Measurements from ENCODE around the gene HTR5A.

The HTR5A gene

DNA sequence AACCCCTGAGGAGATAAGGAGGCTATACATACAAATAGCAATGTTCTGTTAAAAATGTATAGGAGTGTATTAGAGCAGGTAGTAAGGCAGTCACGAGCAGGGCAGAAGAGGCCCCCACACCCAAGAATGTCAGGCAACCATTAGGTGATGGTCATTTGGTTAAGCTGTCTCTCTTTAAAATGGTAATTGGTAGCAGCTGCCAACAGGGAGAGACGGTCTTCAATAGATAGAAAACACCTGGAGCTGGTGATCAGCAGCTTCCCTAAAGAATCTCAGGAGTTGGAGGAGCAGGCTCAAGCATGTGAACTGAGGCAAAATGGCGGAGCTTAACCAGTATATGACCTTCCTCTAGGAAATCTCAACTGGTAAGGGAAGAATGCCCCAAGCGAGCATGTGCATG is 26.4 kb upstream of the HTR5A start:
- TF ChIP-seq, protein P1, sequence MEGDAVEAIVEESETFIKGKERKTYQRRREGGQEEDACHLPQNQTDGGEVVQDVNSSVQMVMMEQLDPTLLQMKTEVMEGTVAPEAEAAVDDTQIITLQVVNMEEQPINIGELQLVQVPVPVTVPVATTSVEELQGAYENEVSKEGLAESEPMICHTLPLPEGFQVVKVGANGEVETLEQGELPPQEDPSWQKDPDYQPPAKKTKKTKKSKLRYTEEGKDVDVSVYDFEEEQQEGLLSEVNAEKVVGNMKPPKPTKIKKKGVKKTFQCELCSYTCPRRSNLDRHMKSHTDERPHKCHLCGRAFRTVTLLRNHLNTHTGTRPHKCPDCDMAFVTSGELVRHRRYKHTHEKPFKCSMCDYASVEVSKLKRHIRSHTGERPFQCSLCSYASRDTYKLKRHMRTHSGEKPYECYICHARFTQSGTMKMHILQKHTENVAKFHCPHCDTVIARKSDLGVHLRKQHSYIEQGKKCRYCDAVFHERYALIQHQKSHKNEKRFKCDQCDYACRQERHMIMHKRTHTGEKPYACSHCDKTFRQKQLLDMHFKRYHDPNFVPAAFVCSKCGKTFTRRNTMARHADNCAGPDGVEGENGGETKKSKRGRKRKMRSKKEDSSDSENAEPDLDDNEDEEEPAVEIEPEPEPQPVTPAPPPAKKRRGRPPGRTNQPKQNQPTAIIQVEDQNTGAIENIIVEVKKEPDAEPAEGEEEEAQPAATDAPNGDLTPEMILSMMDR (IDR thresholded peaks at IDR 0.05; ENCODE audit: borderline replicate concordance, insufficient read depth, low read depth, low read length), result no peak
- H3K4me3 ChIP-seq (ENCODE audit: low read depth, low read length), result no peak overlapping the region

DNA sequence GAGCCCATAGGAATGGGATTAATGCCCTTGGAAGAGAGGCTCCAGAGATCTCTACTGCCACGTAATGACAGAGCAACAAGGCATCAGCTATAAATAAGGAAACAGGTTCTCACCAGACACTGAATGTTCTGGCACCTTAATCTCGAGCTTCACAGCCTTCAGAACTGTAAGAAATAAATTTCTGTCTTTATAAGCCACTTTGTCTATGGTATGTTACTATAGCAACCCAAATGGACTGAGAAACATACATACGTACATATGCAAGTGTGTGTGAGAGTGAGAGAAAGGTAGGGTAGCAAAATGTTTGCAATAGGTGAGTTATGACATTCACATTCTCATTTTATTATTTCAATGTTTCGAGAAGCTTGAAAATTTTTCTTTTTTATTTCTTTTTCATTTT is 22.1 kb upstream of the HTR5A start:
- H3K4me3 ChIP-seq (ENCODE audit: low read depth, low read length), result no peak overlapping the region
- TF ChIP-seq, protein P1 (IDR thresholded peaks at IDR 0.05; ENCODE audit: borderline replicate concordance, insufficient read depth, low read depth, low read length), result no peak

DNA sequence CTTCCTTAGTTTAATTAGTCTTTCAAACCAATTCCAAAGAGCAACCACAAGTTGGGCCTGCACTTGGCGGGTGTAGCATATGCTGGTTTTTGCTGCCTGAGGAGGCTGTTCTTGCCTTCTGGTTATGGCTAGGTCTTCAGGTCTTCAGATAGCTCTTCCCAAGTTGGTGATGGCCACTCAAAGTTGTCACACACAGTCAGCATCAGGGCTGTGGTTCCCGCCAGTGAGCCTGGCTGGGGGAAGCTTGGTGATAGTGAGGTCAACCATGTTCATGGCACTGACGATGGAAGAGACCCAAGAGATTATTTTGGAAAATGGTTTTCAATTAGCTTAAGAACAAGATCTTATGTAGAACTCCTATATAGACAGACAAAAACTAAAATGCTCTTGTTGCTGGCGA is 18.8 kb upstream of the HTR5A start:
- TF ChIP-seq, protein P1 (IDR thresholded peaks at IDR 0.05; ENCODE audit: borderline replicate concordance, insufficient read depth, low read depth, low read length), result no peak
- no peak overlapping the region for H3K4me3 ChIP-seq (ENCODE audit: low read depth, low read length)

- TF ChIP-seq, protein P1 (IDR thresholded peaks at IDR 0.05; ENCODE audit: borderline replicate concordance, insufficient read depth, low read depth, low read length), result no peak
- H3K4me3 ChIP-seq (ENCODE audit: low read depth, low read length), result no peak overlapping the region
Observed at GRCh38 chr7:155053002-155053401, 17.1 kb upstream of the HTR5A start.

- TF ChIP-seq, protein P1 (IDR thresholded peaks at IDR 0.05; ENCODE audit: borderline replicate concordance, insufficient read depth, low read depth, low read length), result no peak
- H3K4me3 ChIP-seq (ENCODE audit: low read depth, low read length), result no peak overlapping the region
Observed at GRCh38 chr7:155054761-155055160, 15.4 kb upstream of the HTR5A start.

- TF ChIP-seq, protein P1 (IDR thresholded peaks at IDR 0.05; ENCODE audit: borderline replicate concordance, insufficient read depth, low read depth, low read length), result no peak
- H3K4me3 ChIP-seq (ENCODE audit: low read depth, low read length), result no peak overlapping the region
Observed at GRCh38 chr7:155057076-155057475, 13.0 kb upstream of the HTR5A start.

DNA sequence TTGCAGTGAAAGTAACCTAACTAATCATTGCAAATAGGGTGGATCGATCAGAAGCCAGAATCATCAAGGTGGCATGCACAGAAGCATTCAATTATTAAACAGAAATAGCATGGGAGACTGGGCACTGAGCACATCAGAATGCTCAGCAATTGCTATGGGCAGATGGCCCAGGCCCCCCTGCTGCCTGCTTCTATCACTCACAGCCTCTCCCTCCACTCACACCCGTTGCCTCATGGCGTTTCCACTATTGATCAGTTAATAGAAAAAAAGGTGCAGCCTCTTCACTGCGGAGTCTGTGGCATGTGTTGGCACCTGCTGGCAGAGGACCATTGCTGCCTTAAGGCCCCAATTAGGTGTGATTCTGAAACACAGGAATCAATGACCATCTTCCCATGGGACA is 11.2 kb upstream of the HTR5A start:
- TF ChIP-seq, protein P1 (IDR thresholded peaks at IDR 0.05; ENCODE audit: borderline replicate concordance, insufficient read depth, low read depth, low read length), result no peak
- H3K4me3 ChIP-seq (ENCODE audit: low read depth, low read length), result no peak overlapping the region
